GM18498 (cell line): ENCODE results near the gene BMP7.
"Not testable (repeated sequence)": the region's sequence is repeated elsewhere in the genome, so short reads cannot be mapped to it uniquely, and the experiment has no call there.

Experiments
- ATAC-seq: cut with Tn5 transposase; IDR thresholded peaks from one replicate; pipeline ENCODE4 v1.9.1; 2021; ENCODE audit warnings: mild to moderate bottlenecking, moderate library complexity; ENCODE audit not compliant: unreplicated experiment

The BMP7 gene

GRCh38 chr20:57157787-57158186 is 108.7 kb downstream of the BMP7 start:
- not testable (repeated sequence) for ATAC-seq

GRCh38 chr20:57157106-57157691 is 109.2 kb downstream of the BMP7 start:
- ATAC-seq, result no peak

- ATAC-seq, result no peak
Observed at GRCh38 chr20:57156011-57156729, 110.3 kb downstream of the BMP7 start.

- no peak for ATAC-seq
Observed at GRCh38 chr20:57155415-57155814, 111.0 kb downstream of the BMP7 start.

GRCh38 chr20:57153238-57153905 is 113.1 kb downstream of the BMP7 start:
- ATAC-seq, result no peak

- ATAC-seq, result no peak
Observed at GRCh38 chr20:57152557-57152956, 113.9 kb downstream of the BMP7 start.

- ATAC-seq, result no peak
Observed at GRCh38 chr20:57150559-57150958, 115.9 kb downstream of the BMP7 start.

GRCh38 chr20:57148263-57148662 is 118.2 kb downstream of the BMP7 start:
- ATAC-seq, result no peak

- ATAC-seq, result no peak
Observed at GRCh38 chr20:57147185-57147584, 119.3 kb downstream of the BMP7 start.

GRCh38 chr20:57146155-57146554 is 120.3 kb downstream of the BMP7 start:
- no peak for ATAC-seq

- ATAC-seq, result no peak
Observed at GRCh38 chr20:57145089-57145631, 121.3 kb downstream of the BMP7 start.

- no peak for ATAC-seq
Observed at GRCh38 chr20:57143173-57143572, 123.3 kb downstream of the BMP7 start.

GRCh38 chr20:57142667-57143066 is 123.8 kb downstream of the BMP7 start:
- no peak for ATAC-seq

- no peak for ATAC-seq
Observed at GRCh38 chr20:57141492-57141891, 124.9 kb downstream of the BMP7 start.

- no peak for ATAC-seq
Observed at GRCh38 chr20:57140416-57140965, 126.0 kb downstream of the BMP7 start.

GRCh38 chr20:57139342-57140093 is 126.9 kb downstream of the BMP7 start:
- no peak for ATAC-seq

GRCh38 chr20:57138198-57138995 is 128.0 kb downstream of the BMP7 start:
- no peak for ATAC-seq

GRCh38 chr20:57137676-57138075 is 128.8 kb downstream of the BMP7 start:
- ATAC-seq, result no peak

GRCh38 chr20:57136734-57137133 is 129.7 kb downstream of the BMP7 start:
- no peak for ATAC-seq

GRCh38 chr20:57135875-57136274 is 130.6 kb downstream of the BMP7 start:
- no peak for ATAC-seq
